Esophagus mucosa (tissue), 1 donor: ENCODE results near the gene AOPEP. TPM values are rescaled to one million over a fixed set of nuclear protein-coding genes. Genes with fewer than 3 reads are reported as not detected.
A peak's percentile ranks its signal among the peaks of the same experiment; 100 is the strongest.

ENCODE experiments used
- ATAC-seq: fragments of 200-7000 bp; cut with Tn5 transposase; one replicate; pipeline ENCODE4 v1.9.1; 2020
- total RNA-seq: library from RNA; stranded (reverse); gene quantifications from one replicate; pipeline ENCODE4 v1.2.4, GENCODE V29; 2023
- donor health status: DM: yes; HTN: yes; CAD: no.

Gene AOPEP
- total RNA-seq, 1 donor from 2014 or later: 113 TPM

GRCh38 chr9:95086564-95086955 lies 360.1 kb downstream of the AOPEP start:
- ATAC-seq: no peak

GRCh38 chr9:95087659-95088242 lies 361.3 kb downstream of the AOPEP start:
- peak; percentile 34 for ATAC-seq

DNA sequence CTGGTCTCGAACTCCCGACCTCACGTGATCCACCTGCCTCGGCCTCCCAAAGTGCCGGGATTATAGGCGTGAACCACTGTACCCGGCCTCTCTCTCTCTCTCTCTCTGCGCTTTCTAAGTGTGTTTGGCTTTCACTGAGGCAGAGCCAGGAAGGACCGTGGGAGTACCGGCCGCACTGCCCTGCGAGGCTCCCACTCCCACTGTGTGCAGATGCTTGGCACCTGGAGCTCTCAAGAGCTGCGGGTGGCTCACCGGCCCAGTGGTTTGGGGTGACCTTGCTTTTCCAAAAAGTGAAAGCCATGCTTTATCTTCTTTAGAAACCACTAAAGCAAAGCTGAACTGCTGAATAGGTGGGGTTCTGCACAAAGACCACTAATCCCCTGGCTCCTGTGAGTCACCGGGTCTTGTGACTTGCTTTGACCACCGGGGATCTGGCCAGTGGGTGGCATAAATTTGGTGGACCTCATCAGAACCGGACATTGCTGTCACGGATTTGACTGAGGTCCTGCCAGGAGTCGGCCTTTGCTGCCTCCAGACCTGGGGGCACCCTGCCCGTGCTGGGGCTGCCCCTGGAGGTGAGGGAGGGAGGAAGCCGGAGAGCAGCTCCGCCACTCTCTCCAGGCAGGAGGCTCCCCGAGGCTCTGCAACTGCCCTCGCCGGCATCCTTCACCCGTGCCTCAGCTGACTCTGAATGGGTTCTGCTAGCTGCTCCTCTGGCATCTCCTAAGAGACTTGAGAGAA lies 362.1 kb downstream of the AOPEP start:
- no peak for ATAC-seq

DNA sequence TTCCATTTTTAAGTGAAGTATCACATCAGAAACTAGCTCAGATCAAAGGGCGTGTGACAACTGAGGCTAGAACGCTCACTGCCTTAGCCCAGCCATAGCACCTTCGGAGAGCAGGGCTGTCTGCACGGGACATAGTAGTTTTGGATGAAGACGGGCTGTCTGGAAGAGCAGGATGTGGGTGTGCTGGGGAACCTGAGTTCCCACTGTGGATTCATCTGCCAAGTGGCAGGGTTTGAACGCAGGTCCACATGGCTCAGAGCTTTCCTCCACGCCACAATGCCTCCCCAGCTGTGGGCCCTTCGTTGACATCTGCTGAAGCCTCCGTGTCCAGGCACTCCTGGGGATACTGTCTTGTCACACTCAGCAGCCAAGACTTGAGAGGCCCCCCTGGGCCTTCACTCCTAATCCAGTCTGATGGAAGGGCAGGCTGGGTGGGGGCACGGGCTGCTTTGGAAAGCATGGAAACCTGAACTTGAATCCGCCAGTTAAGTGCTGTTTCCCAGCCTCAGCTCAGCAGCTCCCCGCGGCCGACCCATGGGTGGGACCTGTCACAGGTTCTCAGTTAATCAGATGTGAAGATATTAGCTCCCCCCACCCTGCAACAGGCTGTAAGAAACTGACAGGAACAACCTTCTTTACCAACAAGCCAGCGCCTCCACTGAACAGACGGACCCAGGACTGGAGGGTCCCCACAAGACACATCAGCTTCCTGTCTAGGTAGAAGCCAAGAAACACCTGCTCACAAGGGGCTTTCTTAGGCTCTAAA lies 362.9 kb downstream of the AOPEP start:
- ATAC-seq: no peak

- peak; percentile 12 for ATAC-seq
Measured at GRCh38 chr9:95090023-95090791, 363.7 kb downstream of the AOPEP start.

DNA sequence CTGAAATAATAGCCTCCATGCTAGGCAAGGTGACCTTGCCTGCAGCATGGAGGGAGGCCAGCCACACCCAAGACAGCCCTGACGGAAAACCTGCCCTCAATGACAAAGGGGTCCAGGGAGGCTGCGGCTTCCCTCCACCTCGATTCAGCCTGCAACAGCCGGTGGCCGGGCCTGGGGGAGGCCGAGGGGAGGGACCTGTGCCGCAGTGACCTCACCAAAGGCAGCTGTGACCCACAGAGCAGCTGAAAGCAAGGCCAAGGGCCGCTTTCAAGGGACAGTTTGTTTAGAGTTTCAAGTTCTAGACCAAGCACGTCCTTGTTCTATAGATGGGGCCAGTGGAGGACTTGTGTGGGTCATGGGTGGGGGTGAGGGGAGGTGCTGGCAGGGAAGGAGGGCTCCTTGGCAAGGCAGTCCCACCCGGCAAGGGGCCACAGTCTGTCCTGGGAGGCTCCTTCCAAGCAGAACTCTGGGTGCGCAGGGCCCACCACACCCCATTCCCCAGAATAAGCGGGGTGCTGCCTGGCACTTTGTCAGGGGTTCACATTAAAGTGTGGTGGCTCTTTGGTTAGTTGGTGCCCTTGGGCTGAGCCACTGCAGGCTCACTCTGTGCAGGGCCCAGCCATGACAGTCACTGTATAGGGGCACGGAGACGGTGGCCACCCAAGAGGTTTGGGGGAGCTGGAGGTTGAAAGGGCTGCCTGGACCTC lies 364.5 kb downstream of the AOPEP start:
- ATAC-seq: peak; percentile 0

DNA sequence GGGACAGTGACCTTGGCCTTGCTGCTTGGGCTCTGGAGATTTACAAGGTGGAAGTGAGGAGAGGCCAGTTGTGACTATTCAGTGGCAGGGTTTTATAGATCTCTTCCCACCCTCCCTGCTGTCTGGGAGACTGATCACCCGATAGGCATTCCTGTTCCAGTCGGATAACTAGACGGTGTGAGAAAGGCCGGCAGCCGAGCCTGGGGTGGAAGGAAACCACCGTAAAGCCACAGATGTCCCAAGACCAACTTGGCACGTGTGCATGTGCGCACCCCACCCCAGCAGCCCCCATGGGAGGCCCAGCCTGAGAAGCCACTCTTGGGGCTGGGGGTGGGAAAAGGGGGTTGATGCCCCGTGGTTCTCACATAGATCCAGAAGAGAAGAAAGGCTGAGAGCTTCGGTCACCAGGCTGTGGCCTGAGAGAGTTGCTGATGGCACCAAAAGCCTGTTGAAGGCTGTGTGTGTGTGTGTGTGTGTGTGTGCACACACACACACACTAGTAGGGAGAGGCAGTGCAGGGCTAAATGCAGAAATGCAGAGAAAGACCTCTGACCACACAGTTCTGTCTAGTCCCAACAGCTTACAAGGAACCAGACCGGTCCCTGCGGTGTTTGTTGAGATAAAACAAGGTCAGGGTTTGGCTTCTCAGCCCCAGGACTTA lies 365.2 kb downstream of the AOPEP start:
- ATAC-seq: peak; percentile 40

GRCh38 chr9:95092262-95093072 lies 366.0 kb downstream of the AOPEP start:
- ATAC-seq: peak; percentile 74

GRCh38 chr9:95093586-95093985 lies 367.1 kb downstream of the AOPEP start:
- no peak for ATAC-seq

DNA sequence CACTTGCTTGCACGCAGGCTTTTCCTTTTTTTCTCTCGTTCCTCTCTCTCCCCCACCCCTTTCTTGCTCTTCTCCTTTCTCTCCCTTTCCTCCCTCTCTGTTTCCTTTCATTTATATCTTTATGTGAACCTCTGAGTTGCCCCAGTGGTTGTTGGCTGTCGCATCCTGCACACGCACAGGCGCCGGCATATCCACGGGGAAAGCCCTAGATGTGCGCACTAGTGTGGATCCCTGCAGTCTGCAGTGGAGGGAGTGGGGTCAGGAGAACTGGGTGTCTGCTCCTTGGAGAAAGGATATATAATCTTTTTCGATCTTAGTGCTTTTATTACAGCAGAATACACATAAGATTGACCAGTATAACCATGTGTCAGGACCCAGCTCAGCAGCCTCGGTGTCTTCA lies 367.5 kb downstream of the AOPEP start:
- no peak for ATAC-seq

DNA sequence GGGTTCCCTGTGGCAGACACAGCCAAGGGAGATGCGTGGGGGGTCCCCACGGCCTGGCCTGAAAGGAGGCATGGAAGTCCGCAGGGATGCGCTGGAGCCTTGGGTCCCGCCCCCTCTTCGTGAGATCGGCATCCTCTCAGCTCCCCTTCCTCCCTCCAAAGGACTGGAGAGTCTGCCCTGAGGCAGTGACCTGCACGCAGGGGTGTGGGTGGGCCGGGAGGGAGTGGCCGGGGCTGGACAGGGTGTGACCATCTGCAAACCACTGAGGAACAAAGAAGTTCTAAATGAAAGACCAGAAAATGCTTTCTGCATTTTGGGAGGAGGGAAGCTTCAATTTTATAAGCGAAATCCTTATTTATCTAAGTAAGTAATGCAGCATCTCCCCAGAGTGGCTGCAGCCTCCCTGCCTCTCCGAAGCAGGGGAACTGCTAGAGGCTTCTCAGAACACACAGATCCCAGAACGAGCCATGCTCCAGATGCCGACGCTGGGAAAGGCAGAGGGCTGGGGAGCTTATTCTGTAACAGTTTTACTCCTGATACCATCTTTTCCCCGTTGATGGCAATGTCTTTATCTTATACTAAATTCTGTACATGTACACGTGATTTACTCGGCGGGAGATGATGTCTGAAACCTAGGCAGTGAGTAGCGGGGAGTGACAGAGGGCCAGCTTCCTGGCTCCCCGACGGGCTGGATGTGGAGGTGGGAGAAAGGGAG lies 369.3 kb downstream of the AOPEP start:
- ATAC-seq: no peak

DNA sequence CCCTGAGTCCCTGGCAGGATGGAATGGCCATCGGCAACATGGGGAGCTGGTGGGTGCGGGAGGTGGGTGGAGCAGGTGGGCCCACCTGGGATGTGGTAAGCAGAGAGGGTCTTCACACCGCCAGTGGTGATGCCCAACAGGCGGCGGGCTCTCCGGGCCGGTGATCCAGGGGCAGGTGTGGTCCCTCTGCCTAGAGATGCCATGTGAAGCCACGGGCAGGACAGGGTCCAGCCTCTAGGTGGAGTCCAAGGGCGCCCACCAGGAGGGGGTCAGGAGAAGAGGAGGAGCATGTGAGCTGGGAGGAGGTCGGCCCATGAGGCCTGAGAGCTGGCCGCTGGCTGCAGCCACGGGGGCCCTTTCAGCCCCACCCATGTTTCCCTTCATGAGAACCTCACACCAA lies 369.9 kb downstream of the AOPEP start:
- no peak for ATAC-seq

DNA sequence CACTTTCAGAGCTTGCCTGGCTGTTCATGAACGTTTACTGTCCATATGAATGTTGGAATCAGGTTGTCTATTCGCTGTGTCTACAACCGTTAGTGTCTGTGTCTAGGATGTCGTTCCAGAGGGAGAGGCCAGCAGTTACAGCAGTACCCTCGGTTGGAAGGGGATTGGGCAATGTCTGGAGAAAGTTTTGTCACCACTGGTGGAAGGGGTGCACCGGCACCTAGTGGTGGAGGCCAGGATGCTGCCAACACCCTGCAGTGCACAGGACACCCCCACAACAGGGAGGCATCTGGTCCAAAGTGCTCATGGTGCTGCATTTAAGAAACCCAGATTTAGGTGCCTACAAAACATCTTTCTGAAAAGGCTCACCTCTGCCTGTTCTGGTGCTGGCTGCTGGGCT lies 370.3 kb downstream of the AOPEP start:
- ATAC-seq: no peak

DNA sequence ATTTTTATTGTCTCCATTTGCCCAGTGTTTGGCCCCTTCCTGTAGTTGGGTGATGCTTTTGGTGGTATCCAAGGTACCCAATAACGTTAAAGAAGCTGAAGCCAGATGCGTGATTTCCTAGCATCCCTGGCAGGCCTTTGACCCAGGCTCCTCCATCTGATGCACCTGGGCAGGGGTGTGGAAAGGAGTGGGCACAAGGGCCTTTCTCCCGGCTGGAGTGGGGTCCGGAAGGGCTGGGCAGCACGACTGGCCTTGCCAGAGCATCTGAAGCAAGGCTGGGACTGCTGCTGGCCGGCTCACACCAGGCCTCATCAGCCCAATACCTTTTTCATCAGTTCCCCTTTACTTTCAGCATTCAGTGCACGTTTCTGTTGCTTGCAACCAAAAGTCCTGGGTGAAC lies 370.8 kb downstream of the AOPEP start:
- ATAC-seq: no peak

- ATAC-seq: no peak
Measured at GRCh38 chr9:95098391-95098921, 372.0 kb downstream of the AOPEP start.

- ATAC-seq: no peak
Measured at GRCh38 chr9:95099321-95100070, 373.0 kb downstream of the AOPEP start.

- ATAC-seq: peak; percentile 44
Measured at GRCh38 chr9:95100071-95100627, 373.6 kb downstream of the AOPEP start.

DNA sequence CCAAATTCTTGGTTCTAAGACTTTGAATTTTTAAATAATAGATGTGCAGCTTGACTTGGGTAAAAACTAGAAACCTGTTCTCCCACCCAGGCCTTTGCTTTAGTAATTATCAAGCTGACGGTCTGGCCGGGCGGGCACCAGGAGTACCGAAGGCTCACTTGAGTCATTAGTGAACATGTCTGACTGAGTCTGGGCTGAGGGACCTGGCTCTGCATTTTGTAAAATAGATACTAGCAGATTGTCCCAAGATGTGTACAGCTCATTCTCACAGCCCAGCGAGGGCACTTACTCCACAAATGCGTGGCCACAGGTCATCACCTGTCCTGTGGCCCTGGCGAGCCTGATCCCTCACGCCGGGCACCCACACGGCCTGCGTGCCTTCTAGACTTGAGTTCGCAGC lies 374.8 kb downstream of the AOPEP start:
- ATAC-seq: peak; percentile 19

DNA sequence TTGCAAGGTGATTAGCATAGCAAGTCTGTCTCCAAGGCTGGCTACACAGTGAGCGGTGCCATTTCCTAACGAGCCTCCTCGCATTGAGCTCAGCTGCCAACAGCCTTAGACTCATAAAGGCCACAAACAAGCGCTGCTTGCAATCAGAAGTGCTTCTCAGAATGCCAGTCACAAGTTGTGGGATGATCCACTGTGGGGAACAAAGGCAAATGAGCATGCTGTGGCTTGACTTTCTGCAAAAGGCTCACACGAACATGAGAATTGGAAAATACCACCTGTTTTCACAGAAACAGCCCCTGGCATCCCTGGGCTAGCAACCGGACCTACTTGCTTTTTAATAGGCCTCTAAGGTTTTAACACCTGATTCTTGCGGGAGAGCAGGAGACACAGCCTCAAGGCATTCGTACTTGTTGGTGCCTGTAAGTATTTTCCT lies 375.5 kb downstream of the AOPEP start:
- peak; percentile 54 for ATAC-seq
